A172 (cell line): Measurements from ENCODE around the gene INO80D. TPM values are rescaled to one million over a fixed set of nuclear protein-coding genes. Genes with fewer than 3 reads are reported as not detected.
A peak's percentile ranks its signal among the peaks of the same experiment; 100 is the strongest.
"Not testable (repeated sequence)": the region's sequence is repeated elsewhere in the genome, so short reads cannot be mapped to it uniquely, and the experiment has no call there.

Experiments
- DNase-seq: peaks from one replicate; pipeline ENCODE4 v3.0.0-alpha.2; 2015; ENCODE audit warnings: low spot score
- total RNA-seq: library from RNA; depleted of rRNA; stranded (reverse); fragments of >200 nt; shearing (Covaris generic); gene quantifications from 2 replicates; pipeline ENCODE4 v1.2.3, GENCODE V29; 2014

Gene INO80D
- total RNA-seq, 1 experiment from 2014 or later, result 6.2 TPM

- no peak for DNase-seq
Observed at GRCh38 chr2:206028101-206028500, 57.9 kb downstream of the INO80D start.

GRCh38 chr2:206023183-206023582 lies 62.8 kb downstream of the INO80D start:
- DNase-seq, result no peak

GRCh38 chr2:206020171-206020570 lies 65.8 kb downstream of the INO80D start:
- DNase-seq, result no peak

- not testable (repeated sequence) for DNase-seq
Observed at GRCh38 chr2:206015746-206016145, 70.2 kb downstream of the INO80D start.

GRCh38 chr2:206011795-206012194 lies 74.2 kb downstream of the INO80D start:
- DNase-seq, result peak; percentile 26

GRCh38 chr2:206011018-206011614 lies 74.9 kb downstream of the INO80D start:
- DNase-seq, result no peak

- DNase-seq, result peak; percentile 27
Observed at GRCh38 chr2:206004004-206004693, 81.8 kb downstream of the INO80D start.

GRCh38 chr2:206002440-206002839 lies 83.5 kb downstream of the INO80D start:
- DNase-seq, result no peak

GRCh38 chr2:206001912-206002311 lies 84.1 kb downstream of the INO80D start:
- DNase-seq, result no peak

- no peak for DNase-seq
Observed at GRCh38 chr2:206000776-206001175, 85.2 kb downstream of the INO80D start.

GRCh38 chr2:205998583-205998982 lies 87.4 kb downstream of the INO80D start:
- DNase-seq, result no peak

- DNase-seq, result no peak
Observed at GRCh38 chr2:205996161-205996560, 89.8 kb downstream of the INO80D start.

GRCh38 chr2:205995260-205995659 lies 90.7 kb downstream of the INO80D start:
- DNase-seq, result no peak

- no peak for DNase-seq
Observed at GRCh38 chr2:205994344-205994743, 91.6 kb downstream of the INO80D start.

- DNase-seq, result no peak
Observed at GRCh38 chr2:205990104-205990503, 95.9 kb downstream of the INO80D start.

GRCh38 chr2:205989271-205990071 lies 96.5 kb downstream of the INO80D start:
- no peak for DNase-seq

GRCh38 chr2:205988681-205989080 lies 97.3 kb downstream of the INO80D start:
- not testable (repeated sequence) for DNase-seq

- no peak for DNase-seq
Observed at GRCh38 chr2:205988274-205988673, 97.7 kb downstream of the INO80D start.

- not testable (repeated sequence) for DNase-seq
Observed at GRCh38 chr2:205986334-205986733, 99.6 kb downstream of the INO80D start.

- DNase-seq, result no peak
Observed at GRCh38 chr2:205984381-205984780, 101.6 kb downstream of the INO80D start.

GRCh38 chr2:205982776-205983327 lies 103.1 kb downstream of the INO80D start:
- no peak for DNase-seq

- not testable (repeated sequence) for DNase-seq
Observed at GRCh38 chr2:205978728-205979127, 107.2 kb downstream of the INO80D start.
